Left ventricle myocardium inferior (tissue), 1 donor: ENCODE measurements around the gene GPR18. TPM values are rescaled to one million over a fixed set of nuclear protein-coding genes. Genes with fewer than 3 reads are reported as not detected.

ENCODE experiments used
- DNase-seq: peaks from one replicate; pipeline ENCODE4 v3.0.0-alpha.2; 2020
- H3K27ac ChIP-seq: fragments of 200-600 bp; replicated peaks from 2 replicates; pipeline ENCODE4 v1.8.0; 2021
- H3K27me3 ChIP-seq: fragments of 200-600 bp; 2 replicates; pipeline ENCODE4 v1.8.0; 2021; ENCODE audit warnings: low read depth
- H3K36me3 ChIP-seq: fragments of 200-600 bp; 2 replicates; pipeline ENCODE4 v1.8.0; 2021
- H3K4me1 ChIP-seq: fragments of 200-600 bp; 2 replicates; pipeline ENCODE4 v1.8.0; 2021
- H3K4me3 ChIP-seq: fragments of 200-600 bp; 2 replicates; pipeline ENCODE4 v1.8.0; 2021; ENCODE audit warnings: mild to moderate bottlenecking, moderate library complexity
- H3K9me3 ChIP-seq: fragments of 200-600 bp; replicated peaks from 2 replicates; pipeline ENCODE4 v1.8.0; 2021
- CTCF ChIP-seq: fragments of 200-600 bp; IDR thresholded peaks from 2 replicates; pipeline ENCODE4 v1.8.0; 2021; ENCODE audit warnings: antibody characterized with exemption, mild to moderate bottlenecking, borderline replicate concordance
- intact Hi-C: fragments of 100-400 bp; cut with micrococcal nuclease; formaldehyde crosslinking; loops from one replicate; pipeline ENCODE4 v1.11.0; 2022
- total RNA-seq: library from RNA; stranded (reverse); fragmentation: NEBNext Ultra II Directional; extraction: Animal tissue kit (Norgen Biotek cat#: 25700); gene quantifications from one replicate; pipeline ENCODE4 v1.2.1, GENCODE V29; 2021
- donor health status: DM: no; HTN: yes; CAD: no; lungs with severe emphysema.

The GPR18 gene
- total RNA-seq, 1 donor from 2014 or later = not detected

- Histone ChIP-seq H3K36me3 (no peaks in the 10 kb centered on the region), H3K27ac (no peak overlapping the region), H3K27me3 (no peaks in the 10 kb centered on the region), H3K4me3 (no peak overlapping the region), H3K4me1 (peaks cover 24% of the 10 kb centered on the region), H3K9me3 (no peaks in the 10 kb centered on the region)
- intact Hi-C loops = loop anchor here (5.0 kb wide), 2 partner anchors 90 to 170 kb away; no protein-coding TSS in a partner anchor
- TF ChIP-seq CTCF = no peak
- DNase-seq = no peak
Observed at GRCh38 chr13:99266827-99267226, 8.6 kb upstream of the GPR18 start.

GRCh38 chr13:99265821-99266426 lies 7.7 kb upstream of the GPR18 start:
- Histone ChIP-seq H3K36me3 (no peaks in the 10 kb centered on the region), H3K4me1 (peaks cover 24% of the 10 kb centered on the region), H3K27me3 (no peaks in the 10 kb centered on the region), H3K4me3 (no peak overlapping the region), H3K27ac (no peak overlapping the region), H3K9me3 (no peaks in the 10 kb centered on the region)
- intact Hi-C loops = loop anchor here (5.0 kb wide), 2 partner anchors 89 to 171 kb away; no protein-coding TSS in a partner anchor
- DNase-seq = no peak
- peak; percentile 78 for TF ChIP-seq CTCF

DNA sequence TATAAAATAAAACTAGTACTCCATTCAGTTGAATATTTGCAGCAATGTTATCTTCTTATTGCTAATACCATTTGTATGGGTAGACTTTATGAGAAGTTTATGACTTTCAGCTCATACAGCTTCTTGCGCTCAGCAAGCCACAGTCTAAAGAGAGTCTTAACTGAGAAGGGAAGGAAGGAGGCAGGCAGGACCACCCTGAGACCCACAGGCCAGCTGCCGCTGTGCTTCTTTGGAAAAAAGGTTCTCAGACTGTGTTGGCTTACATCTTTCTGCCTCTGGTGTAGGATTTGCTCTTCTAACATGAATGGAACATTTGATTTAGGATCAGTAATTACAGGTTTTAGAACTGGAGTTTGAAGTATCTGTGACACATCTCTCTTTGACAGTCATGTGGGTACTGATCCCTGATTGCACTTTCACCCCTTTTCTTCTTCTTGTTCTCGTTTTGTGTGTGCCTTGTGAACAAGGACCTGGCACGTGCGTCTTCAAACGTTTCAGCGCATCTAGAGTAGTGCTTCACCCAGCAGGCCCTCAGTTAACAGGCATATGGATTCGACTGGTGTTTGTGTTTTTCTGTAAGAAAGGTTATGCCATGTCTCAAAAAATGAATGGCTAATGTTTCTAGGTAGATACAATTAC lies 7.1 kb upstream of the GPR18 start:
- H3K27me3 ChIP-seq = no peaks in the 10 kb centered on the region
- intact Hi-C loops = loop anchor here (5.0 kb wide), 2 partner anchors 88 to 172 kb away; no protein-coding TSS in a partner anchor
- H3K36me3 ChIP-seq = no peaks in the 10 kb centered on the region
- TF ChIP-seq CTCF = no peak
- H3K4me3 ChIP-seq = no peak overlapping the region
- no peaks in the 10 kb centered on the region for H3K9me3 ChIP-seq
- no peak for DNase-seq
- H3K27ac ChIP-seq = no peak overlapping the region
- peaks cover 24% of the 10 kb centered on the region for H3K4me1 ChIP-seq

- Histone ChIP-seq H3K36me3 (no peaks in the 10 kb centered on the region), H3K9me3 (no peaks in the 10 kb centered on the region), H3K27ac (no peak overlapping the region), H3K4me3 (no peak overlapping the region), H3K4me1 (peaks cover 24% of the 10 kb centered on the region), H3K27me3 (no peaks in the 10 kb centered on the region)
- no peak for DNase-seq
- intact Hi-C loops = no loop called here
- TF ChIP-seq CTCF = no peak
Observed at GRCh38 chr13:99264051-99264450, 5.9 kb upstream of the GPR18 start.

GRCh38 chr13:99263126-99263785 lies 5.1 kb upstream of the GPR18 start:
- intact Hi-C loops = no loop called here
- H3K4me3 ChIP-seq = no peak overlapping the region
- H3K27me3 ChIP-seq = no peaks in the 10 kb centered on the region
- no peak for DNase-seq
- no peak for TF ChIP-seq CTCF
- H3K36me3 ChIP-seq = no peaks in the 10 kb centered on the region
- H3K27ac ChIP-seq = no peak overlapping the region
- H3K4me1 ChIP-seq = peaks cover 24% of the 10 kb centered on the region
- no peaks in the 10 kb centered on the region for H3K9me3 ChIP-seq
